GM19240 (cell line): Measurements from ENCODE around the gene ODF4.

Experiments used
- DNase-seq: peaks from one replicate; pipeline ENCODE4 v3.0.0; 2011; ENCODE audit warnings: low spot score; ENCODE audit not compliant: insufficient read length

Gene ODF4, protein sequence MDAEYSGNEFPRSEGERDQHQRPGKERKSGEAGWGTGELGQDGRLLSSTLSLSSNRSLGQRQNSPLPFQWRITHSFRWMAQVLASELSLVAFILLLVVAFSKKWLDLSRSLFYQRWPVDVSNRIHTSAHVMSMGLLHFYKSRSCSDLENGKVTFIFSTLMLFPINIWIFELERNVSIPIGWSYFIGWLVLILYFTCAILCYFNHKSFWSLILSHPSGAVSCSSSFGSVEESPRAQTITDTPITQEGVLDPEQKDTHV

DNA sequence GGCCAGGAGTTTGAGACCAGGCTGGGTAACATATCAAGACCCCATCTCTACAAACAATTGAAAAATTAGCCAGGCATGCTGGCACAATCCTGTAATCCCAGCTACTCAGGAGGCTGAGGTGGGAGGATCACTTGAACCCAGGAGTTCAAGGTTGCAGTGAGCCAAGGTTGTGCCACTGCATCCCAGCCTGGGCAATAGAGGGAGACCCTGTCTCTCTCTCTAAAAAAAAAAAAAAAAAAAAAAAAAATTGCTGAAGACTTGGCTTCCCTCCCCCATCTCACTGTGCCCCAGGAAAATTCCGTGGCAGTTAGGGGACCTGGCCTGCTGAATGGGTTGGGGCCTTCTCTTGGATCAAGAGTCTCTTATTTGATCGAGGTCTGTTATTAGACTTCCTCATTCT lies at the start of gene ODF4:
TSS of gene ODF4 (plus strand) at position 301 of the 400 bp plus-strand sequence. CDS start 212 bp downstream, outside the sequence.
- DNase-seq, result no peak

DNA sequence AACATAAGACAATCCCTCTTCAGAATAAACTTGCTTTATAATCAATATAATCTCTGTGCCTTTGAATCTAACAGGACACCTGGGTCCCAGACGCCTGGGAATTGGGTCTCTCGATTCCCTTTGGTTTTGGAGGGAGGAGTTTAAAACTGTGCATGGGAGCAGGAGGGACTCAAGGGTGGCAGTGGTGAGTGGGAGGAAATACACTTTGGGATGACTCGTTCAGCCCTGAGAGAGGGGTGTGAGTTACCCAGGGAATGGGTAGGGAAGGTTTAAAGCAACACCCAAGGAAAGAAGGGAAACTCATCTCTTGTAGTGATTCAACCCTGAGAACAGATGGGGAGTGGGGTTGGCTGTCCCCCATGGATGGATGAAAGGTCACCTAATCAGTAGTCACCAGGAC lies 49.6 kb upstream of the ODF4 start:
- DNase-seq, result no peak

DNA sequence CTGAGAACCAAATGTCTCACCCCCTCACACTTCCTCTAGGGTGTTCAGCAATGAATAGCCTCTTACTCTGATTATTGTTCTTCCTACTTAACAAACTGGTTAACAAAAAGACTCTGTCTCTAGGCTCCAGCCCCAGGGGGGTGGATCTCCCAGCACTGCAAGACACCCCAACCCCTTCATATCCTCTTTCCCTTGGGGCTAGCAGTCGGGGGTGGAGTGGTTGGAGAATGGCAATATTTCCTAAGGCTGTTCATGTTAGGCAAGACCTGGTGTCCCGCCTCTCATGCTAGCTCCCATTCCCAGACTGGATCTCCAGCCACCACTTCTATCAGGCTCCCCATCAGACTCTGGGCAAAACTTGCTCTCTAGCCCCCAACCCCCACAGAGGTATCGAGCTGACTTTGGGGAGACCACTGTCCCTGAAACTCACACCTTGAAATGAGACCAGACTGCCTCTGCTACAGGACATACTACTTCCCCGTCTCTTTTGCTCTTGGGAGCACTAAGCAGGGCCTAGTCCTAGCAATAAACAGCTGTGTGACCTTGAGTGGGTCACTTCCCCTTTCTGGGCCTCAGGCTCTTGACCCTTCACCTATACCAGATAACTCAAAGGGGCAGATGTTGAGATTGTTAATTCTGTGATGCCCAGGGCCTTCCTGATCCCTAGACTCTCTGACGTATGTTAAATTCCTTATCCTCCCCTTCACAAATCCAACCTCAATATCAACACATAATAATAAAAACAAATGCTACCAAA lies 46.8 kb upstream of the ODF4 start:
- no peak for DNase-seq

DNA sequence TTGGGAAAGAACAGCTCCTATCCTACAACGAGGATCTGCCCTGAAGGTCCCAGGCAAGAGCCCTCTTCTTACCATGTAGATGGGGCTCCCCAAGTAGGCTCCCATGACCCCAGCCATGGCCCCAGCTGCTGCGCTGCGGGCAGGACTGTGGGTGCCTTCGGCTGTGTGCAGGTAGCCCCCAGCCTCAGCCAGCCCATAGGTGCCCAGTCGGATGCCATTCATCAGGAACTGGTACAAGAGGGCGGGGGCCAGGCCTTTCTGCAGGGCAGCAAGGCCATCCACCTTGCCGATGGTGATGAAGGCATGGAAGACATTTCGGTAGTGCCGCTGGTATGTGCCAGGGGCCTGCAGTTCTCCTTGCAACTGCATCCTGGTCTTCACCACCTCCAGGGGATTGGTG lies 45.3 kb upstream of the ODF4 start:
- no peak for DNase-seq

DNA sequence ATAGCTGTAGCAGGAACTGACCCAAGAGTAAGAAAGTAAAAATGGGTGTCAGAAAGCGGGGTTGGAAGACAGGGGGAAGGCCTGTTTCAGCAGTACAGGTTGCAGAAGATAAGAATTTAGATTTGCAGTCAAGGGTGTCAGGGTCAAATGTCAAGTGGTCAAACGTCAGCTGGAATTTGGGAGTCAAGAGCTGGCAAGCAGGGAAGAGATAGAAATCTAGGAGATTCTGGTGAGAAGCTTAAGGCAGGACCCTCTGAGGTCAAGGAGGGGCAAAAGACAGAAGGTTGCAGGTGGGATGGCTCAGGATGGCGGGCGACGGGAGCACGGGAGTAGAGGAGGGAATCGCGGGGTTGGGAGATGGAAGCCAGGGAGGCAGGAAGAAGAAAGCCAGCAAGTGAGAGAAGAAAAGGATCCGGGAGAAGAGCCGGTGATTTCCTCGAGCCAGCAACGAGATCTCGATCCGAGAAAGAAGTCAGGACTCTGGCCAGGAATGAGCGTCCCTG lies 44.8 kb upstream of the ODF4 start:
- DNase-seq, result no peak

DNA sequence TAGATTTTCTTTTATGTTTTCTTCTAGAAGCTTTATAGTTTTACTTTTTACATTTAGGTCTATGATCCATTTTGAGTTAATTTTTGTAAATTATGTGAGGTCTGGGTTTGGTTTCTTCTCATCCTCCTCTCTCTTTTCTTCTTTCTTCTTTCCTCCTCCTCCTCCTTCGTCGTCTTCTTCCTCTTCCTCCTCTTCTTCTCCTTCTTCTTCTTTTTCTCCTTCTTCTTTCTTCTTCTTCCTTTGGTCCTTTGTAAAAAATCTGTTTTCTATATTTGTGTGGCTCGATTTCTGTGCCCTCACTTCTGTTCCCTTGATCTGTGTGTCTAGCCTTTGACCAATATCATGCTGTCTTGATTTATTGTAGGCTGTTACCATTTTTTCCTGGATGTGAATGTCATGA lies 39.4 kb upstream of the ODF4 start:
- DNase-seq, result no peak

DNA sequence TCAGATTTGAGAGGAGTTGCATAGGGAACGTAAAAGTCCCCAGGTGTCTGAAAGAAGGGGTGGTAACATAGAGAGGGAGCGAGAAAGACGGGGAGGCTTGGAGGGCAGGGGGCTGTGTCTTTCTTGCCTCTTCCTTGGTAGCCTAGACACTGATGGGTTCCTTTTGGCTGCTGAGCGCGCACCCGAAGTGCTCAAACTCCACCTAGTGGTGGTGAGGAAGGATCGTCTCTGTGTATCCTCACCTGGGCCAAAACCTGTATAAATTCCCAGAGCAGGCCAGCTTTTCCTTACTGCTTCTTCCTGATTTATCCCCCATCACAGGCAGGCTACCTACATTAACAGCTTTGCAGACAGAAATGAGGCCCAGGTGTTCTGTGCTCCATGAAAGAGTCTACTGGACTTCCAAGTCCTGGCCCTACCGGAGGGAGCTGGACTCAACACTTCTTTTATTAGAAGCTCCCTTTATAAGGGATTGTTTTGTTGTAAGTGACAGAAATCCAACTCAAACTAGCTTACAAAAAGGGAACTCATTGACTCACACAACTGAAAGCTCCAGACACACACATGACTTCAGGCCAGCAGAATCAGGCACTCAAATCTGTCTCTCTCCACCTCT lies 38.9 kb upstream of the ODF4 start:
- peak; percentile 83 for DNase-seq

DNA sequence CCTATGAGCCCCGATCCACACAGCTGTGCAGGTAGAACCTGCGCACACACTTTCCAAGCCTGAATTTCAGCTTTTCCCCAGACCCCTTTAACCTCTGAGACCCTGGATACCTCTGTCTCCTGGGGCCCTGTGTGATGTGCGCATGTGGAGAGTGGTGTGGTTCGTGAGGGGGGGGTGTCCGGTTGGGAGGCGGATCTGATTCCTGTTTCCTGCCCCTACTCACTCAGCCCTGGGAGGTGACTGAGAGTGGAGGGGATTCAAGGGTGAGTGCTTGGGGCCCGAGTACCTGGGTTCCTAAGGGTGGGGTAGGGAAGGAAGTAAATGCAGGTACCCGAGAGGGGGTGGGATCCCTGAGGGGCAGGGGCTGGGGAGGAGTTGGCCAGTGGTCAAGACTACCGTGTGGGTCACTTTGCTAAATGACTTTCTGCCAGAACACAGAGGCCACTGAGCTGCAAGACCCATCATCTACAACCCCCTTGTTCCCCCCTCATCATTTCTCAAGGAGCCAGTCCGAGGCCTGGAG lies 29.0 kb upstream of the ODF4 start:
- DNase-seq, result no peak

DNA sequence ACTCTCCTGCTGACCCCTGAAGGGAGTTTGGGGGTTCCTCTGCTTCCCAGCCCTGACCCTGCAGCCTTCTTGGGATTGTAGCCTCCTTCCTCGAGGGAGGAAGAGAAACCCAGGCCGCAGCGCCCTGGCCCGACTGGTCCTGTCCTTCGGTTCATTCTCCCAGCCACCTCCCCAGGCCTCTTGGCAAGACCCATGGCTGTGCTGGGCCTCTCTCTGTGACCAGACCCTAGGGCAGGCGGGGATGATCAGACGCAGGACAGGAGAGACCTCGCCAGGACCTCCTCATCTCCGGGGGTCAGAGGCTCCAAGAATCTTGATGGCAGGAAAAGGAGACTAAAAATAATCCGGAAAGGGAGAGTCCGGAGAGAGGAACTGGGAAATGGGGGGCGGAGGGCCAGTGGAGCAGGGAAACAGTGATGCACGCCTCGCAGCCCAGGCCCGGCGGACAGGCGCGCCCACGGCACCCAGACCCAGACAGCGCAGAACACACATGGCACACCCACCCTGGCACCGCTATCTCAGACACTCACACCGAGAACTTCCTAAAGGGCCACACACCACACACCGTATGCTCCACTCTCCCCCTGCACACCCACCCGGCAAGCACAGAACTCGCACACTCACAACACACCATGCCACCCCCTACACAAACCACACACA lies 28.4 kb upstream of the ODF4 start:
- DNase-seq, result no peak

DNA sequence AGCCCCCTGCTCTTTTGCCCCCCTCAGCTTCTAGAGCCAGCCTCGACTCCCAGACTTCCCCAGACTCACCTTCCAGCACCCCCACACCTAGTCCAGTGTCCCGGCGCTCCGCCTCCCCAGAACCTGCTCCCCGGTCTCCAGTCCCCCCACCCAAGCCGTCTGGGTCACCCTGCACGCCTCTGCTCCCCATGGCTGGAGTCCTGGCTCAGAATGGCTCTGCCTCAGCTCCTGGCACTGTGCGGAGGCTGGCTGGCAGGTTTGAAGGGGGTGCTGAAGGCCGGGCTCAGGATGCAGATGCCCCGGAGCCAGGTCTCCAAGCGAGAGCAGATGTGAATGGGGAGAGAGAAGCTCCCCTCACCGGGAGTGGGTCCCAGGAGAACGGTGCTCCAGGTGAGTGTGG lies 27.4 kb upstream of the ODF4 start:
- DNase-seq, result no peak

DNA sequence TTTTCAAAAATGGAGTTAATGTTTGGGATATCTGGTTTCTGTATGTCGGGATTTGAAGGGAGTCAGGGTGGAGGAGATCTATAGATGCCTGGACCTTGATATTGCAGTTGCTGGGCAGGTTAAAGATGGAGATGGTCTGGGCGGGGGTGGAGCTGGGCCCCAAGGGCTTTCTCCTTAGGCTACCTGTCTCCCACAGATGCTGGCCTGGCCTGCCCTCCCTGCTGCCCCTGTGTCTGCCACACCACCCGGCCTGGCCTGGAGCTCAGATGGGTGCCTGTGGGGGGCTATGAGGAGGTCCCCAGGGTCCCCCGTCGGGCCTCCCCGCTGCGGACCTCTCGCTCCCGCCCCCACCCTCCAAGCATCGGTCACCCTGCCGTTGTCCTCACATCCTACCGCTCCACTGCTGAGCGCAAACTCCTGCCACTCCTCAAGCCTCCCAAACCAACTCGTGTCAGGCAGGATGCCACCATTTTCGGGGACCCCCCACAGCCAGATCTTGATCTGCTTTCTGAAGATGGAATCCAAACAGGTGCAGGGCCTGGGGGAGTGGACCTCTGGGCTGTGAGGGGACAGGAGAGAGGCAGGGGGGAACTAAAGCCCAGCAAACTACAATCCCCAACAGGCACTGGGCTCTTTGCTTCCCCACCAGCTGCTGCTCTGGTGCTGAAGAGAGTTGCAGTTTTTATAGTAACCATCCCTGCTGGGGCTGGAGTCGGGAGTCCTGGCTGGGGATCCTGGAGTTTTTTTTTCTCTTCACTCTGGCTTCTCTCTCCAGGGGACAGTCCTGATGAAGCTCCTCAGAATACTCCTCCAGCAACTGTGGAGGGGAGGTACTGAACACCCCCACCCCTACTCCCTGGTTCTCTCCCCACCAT lies 26.7 kb upstream of the ODF4 start:
- no peak for DNase-seq

DNA sequence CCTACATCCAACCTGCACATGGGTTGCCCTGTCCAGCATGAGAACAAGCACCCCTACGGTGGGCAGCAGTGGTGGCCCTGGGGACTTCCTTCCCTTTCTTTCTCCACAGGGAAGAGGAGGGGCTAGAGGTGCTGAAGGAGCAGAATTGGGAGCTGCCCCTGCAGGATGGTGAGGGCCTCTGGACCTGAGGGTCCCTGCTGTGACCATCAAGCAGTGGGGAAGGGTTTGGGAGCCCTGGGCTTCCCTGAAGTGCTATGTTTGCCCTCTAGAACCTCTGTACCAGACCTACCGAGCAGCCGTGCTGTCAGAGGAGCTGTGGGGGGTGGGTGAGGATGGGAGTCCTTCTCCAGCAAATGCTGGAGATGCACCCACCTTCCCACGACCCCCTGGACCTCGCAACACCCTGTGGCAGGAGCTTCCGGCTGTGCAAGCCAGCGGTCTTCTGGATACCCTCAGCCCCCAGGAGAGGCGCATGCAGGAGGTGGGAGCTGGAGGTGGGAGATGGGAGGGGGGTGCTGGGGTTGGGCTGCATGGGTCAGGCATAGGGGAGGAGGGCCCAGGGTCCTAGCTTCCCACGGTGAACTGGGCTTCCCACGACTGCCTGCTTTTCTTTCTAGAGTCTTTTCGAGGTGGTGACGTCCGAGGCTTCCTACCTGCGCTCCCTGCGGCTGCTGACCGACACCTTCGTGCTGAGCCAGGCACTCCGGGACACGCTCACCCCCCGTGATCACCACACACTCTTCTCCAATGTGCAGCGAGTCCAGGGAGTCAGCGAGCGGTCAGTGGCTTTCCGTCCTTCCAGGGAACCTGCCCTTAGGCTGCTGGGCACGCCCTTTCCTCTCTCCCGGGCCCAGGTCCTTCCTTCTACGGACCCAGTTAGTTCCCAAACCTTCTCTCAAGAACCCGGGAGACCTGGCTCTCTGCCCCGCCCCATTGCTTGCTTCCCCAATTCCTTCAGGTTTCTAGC lies 24.6 kb upstream of the ODF4 start:
- no peak for DNase-seq

DNA sequence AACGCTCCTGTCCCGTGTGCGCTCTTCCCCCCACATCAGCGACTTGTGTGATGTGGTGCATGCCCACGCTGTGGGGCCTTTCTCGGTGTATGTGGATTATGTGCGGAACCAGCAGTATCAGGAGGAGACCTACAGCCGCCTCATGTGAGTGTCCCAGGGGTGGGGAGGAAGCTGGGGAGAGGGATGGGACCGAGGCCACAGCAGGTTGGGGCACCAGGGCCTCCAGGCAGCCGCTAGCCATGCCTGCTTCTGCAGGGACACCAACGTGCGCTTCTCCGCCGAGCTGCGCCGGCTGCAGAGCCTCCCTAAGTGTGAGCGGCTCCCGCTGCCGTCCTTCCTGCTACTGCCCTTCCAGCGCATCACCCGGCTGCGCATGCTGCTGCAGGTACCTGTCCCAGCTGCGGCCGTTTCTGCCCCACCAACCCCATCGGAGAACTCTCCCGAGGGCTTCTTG lies 23.8 kb upstream of the ODF4 start:
- DNase-seq, result no peak

DNA sequence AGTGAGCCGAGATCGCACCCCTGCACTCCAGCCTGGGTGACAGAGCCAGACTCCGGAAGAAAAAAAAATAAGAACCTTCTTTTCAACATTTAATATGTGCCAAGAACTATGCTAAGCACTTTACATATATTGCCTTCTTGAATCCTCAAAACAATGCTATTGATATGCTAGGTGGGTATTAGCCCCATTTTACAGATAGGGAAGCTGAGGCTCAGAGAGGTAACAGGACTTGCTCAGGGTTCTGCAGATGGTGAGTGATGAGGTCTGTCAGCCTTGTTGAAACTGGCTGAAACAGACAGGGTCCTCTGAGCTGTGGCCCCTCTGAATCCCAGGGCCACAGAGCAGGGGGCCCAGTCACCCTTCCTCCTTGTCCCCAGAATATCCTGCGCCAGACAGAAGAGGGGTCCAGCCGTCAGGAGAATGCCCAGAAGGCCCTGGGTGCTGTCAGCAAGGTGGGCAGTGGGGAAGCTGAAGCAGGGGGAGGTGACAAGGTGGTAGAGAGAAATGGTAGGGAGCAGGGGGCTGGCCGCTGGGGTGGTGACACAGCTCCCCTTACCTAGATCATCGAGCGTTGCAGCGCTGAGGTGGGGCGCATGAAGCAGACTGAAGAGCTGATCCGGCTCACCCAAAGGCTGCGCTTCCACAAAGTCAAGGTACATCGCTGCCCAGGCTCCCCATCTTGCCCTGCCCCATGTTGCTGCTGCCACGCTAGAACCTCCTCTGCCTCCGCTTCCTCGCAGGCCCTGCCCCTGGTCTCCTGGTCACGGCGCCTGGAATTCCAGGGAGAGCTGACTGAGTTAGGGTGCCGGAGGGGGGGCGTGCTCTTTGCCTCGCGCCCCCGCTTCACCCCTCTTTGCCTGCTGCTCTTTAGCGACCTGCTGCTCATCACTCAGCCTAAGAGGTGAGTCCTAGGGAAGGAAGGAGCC lies 21.4 kb upstream of the ODF4 start:
- no peak for DNase-seq

DNA sequence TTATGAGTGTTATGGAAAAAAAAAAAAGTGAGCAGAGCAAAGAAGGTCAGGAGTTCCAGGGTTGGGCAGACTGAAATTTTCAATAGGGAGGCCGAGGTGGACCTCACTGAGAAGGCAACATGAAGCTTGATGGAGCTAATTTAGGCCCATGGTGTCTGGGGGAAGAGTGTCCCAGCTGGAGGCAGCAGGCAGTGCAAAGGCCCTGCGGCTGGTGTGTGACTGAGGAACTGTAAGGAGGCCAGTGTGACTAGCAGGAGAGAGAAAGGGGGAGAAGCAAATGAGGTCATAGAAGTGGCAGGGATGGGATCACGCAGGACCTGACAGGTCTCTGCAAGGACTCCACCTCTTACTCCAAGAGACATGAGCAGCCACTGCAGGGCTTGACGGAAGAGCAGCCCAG lies 19.4 kb upstream of the ODF4 start:
- DNase-seq, result no peak

DNA sequence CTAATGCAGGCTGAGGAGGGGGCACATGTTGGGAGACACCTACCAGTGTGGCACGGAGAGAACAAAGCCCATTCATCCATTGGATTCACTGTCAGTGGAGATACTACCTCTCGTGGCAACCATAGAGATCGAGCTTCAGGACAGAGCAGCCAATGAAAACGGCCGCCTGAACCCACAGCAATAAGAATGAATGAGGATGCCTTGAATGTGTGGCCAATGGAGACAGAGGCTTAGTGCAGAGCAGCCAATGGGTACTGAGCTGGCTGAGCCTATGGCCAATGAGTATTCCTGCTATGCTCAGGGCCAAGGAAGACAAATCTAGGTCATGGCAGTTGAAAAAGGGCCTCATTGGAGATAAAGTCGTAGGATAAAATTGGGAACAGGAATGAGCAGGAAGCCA lies 18.6 kb upstream of the ODF4 start:
- no peak for DNase-seq

DNA sequence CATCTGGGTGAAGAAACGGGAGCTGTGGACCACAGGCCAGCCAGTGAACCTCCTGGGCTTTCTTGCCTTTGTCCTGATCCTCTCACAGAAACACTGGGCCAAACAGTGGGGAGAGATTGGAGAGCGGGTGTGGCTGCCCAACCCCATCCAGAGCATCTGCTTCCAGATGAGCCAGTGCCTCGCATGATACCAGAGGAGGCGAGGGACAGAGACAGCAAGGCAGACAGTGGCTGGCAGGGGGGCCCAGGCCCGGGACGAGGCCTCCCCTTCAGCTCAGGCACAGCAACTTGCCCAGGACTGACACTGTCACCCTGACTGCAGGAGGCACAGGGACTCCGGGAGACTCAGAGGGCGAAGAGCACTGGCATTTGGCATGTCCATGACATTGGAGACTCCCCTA lies 17.6 kb upstream of the ODF4 start:
- no peak for DNase-seq

DNA sequence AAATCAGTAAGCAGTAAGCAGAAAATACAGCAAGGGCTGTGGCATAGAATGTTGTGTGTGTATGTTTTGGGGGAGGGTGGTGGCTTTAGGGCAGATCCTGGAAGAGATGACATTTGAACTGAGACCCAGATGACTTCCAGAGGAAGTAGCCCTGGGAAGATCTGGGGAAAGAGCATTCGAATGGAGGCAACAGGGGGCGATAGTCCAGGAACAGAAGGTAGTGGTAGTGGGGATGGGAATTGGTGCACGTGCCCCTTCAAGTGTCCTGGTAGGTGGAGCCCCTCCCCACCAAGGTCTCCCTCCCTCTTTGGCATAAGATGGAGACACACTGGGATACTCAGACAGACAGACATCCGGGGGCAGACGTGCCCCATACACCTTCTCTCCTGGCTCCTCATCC lies 15.5 kb upstream of the ODF4 start:
- DNase-seq, result no peak
